ENCODE measurements around the gene CSAG2.
"Not testable (repeated sequence)": the region's sequence is repeated elsewhere in the genome, so short reads cannot be mapped to it uniquely, and the experiment has no call there.

Gene CSAG2

GRCh38 chrX:152725409-152725808 lies 16.3 kb upstream of the CSAG2 start:
- DNase-seq (ENCODE audit: low read depth), result no peak
- no peak overlapping the region for H3K4me3 ChIP-seq (ENCODE audit: low read depth, low read length)
- no peak for TF ChIP-seq CTCF (IDR thresholded peaks at IDR 0.05; ENCODE audit: insufficient read depth, low read depth, low read length, missing control alignments)

GRCh38 chrX:152713815-152714787 lies 5.0 kb upstream of the CSAG2 start, which contains the start of gene MAGEA2B:
Gene MAGEA2B (plus strand): TSS chrX:152714628. CDS start chrX:152717107, 2,479 bp downstream.
- not testable (repeated sequence) for H3K4me3 ChIP-seq (ENCODE audit: low read depth, low read length); DNase-seq (ENCODE audit: low read depth)

GRCh38 chrX:152713195-152713594 lies 4.1 kb upstream of the CSAG2 start:
- not testable (repeated sequence) for DNase-seq (ENCODE audit: low read depth); H3K4me3 ChIP-seq (ENCODE audit: low read depth, low read length)

GRCh38 chrX:152706500-152706899 lies 2.6 kb downstream of the CSAG2 start:
- H3K4me3 ChIP-seq (ENCODE audit: low read depth, low read length); DNase-seq (ENCODE audit: low read depth): not testable (repeated sequence)

- H3K4me3 ChIP-seq (ENCODE audit: low read depth, low read length); DNase-seq (ENCODE audit: low read depth): not testable (repeated sequence)
Observed at GRCh38 chrX:152700390-152700789, 8.7 kb downstream of the CSAG2 start.

- DNase-seq (ENCODE audit: low read depth), result not testable (repeated sequence)
Observed at GRCh38 chrX:152697952-152698931, 10.8 kb downstream of the CSAG2 start, which contains the start of gene MAGEA3. Gene MAGEA3 (plus strand): TSS chrX:152698794. CDS start chrX:152700833, 2,039 bp downstream.

GRCh38 chrX:152681012-152681411 lies 28.1 kb downstream of the CSAG2 start:
- H3K4me3 ChIP-seq (ENCODE audit: low read depth, low read length); DNase-seq (ENCODE audit: low read depth): not testable (repeated sequence)

More at GRCh38 chrX:152697952-152698931, 10.8 kb downstream of the CSAG2 start, which contains the start of gene MAGEA3:
- H3K4me3 ChIP-seq (ENCODE audit: low read depth, low read length), result not testable (repeated sequence)

- not testable (repeated sequence) for DNase-seq (ENCODE audit: low read depth); H3K4me3 ChIP-seq (ENCODE audit: low read depth, low read length)
Observed at GRCh38 chrX:152674652-152675051, 34.4 kb downstream of the CSAG2 start.

GRCh38 chrX:152674135-152674534 lies 34.9 kb downstream of the CSAG2 start:
- no peak overlapping the region for H3K4me3 ChIP-seq (ENCODE audit: low read depth, low read length)
- TF ChIP-seq CTCF (IDR thresholded peaks at IDR 0.05; ENCODE audit: insufficient read depth, low read depth, low read length, missing control alignments), result no peak
- DNase-seq (ENCODE audit: low read depth), result no peak

- H3K4me3 ChIP-seq (ENCODE audit: low read depth, low read length), result no peak overlapping the region
- no peak for DNase-seq (ENCODE audit: low read depth)
- TF ChIP-seq CTCF (IDR thresholded peaks at IDR 0.05; ENCODE audit: insufficient read depth, low read depth, low read length, missing control alignments), result no peak
Observed at GRCh38 chrX:152663086-152663485, 46.0 kb downstream of the CSAG2 start.

Data from GM12865 (cell line).